Measurements from ENCODE around the gene ARPC4.
"Not testable (repeated sequence)": the region's sequence is repeated elsewhere in the genome, so short reads cannot be mapped to it uniquely, and the experiment has no call there.

Gene ARPC4

DNA sequence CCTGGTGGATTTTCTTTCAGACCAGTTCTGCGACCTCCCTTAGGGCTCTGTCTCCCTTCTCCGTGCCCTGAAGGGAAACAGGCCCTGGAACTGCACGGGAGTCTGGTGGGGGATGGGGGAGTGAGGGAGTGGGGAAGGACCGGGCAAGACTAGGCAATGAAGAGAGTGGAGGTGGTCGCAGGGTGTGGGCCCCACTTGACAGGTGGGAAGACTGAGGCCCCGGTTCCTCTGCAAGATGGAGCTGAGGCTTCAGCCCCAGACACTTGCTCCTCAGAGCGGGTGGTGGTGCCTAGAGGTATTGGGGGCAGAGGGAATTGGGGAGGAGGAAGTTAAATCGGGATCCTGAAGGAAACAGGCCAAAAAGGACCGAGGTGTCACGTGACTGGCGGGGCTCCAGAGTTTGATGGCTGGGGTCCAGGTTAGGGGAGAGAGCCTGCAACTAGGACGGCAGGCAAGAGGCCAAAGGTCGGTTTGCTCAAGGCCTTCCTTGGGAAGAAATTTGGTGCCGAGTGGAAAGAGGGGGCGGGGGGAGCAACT is 22.5 kb upstream of the ARPC4 start:
- no peak for DNase-seq

DNA sequence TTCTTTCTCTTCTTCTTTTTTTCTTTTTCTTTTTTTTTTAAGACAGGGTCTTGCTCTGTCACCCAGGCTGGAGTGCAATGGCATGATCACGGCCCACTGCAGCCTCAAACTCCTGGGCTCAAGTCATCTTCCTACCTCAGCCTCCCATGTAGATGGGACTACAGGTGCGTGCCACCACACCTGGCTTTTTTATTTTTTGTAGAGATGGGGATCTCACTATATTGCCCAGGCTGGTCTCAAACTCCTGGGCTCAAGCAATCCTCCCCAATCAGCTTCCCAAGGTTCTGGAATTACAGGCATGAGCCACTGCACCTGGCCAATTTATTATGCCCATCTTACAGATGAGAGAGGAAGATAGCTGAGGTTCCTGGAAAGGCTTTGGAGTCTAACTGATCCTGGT is 21.9 kb upstream of the ARPC4 start:
- DNase-seq, result not testable (repeated sequence)

DNA sequence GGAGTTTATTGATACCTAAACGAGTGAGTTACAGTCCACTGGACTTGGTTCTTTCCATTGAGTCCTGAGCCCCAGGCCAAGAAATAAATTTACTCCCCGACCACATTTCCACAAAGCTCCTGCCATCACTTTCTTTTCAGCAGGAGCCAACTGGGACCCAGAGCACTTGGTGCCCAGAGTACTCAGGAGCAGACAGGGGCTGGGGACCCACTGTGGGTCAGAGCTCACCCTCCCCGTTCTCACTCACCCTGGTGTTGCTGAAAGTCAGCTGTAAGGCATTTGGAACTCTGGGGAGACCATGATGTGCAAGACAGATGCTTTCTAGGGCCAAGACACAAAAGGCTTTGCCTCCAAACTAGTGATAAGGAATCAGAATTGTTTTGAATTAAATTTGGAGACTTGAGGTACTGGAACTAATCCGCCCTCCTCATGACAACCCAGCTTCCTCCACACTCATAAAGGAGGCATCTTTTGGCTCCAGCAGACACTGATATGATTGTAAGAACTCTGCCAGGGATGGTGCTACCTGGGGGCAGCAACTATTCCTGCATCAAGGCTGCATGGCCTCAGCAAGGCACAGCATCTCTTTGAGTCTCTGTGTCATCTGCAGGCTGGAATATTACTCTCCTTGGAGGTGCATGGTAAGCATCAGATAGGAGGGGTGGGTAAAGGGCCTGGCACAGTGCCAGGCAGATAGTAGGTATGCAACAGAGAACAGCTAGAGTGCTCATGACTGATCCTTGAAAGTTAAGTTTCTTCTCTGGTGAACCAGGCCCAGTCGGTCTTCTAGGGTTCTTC is 15.8 kb upstream of the ARPC4 start:
- DNase-seq, result no peak

DNA sequence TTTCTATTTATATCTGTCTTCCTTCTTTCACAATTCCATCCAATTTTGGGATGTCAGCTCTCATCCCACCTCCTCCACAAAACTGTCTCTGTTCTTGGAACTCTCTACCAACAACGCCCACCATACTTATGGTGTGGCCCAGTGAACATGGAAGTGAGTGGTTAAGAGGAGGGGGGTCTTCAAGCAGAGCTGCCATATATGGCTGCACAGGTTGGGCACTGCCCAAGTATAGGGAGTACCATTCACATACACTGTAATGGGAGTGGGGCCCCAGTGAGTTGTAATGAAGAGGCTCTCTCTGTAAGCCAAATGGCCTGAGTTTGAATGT is 15.2 kb upstream of the ARPC4 start:
- no peak for DNase-seq

DNA sequence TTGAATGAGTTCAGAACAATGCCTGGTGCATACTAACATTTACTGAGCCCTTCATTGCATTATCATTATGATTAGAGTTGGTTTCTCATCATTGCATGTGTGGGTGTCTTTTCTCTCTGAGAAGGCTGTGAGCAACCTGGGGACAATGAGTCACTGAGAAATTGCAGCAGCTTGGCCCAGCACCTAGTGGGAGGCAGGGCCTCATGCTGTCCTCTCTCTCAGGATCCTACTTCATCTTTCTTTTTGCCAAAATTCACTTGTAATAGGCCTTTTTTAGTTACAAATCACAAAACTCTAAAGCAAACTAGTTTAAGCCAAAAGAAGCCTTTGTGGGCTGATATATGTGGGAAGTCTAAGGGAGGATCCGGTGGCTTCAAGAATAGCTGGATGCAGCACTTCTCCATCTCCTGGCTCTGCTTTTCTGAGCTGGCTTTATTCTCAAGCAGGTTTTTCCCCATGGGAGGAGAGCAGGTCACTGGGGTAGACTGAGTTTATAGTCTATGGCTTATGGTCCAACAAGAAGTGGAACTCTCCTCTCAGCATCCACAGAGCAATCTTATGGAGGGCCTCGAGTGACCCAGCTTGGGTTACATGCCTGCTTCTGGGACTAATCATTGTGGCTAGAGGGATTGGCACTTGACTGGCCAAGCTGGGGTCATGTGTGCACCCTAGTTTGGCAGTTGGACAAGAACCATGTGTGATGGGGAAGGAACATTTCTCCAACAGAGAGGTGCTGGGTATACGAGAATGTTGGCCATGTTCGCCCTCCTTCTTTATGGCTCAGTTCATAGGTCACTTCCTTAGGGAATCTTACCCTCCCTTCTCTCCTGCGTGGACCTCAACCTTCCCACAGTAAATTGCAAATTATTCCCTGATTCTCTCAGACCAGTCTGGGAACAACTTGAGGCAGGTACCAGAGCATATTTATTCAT is 14.5 kb upstream of the ARPC4 start:
- DNase-seq, result no peak

- peak; percentile 19 for DNase-seq
These were observed 13.7 kb upstream of the ARPC4 start for GRCh38 chr3:9779075-9779593.

DNA sequence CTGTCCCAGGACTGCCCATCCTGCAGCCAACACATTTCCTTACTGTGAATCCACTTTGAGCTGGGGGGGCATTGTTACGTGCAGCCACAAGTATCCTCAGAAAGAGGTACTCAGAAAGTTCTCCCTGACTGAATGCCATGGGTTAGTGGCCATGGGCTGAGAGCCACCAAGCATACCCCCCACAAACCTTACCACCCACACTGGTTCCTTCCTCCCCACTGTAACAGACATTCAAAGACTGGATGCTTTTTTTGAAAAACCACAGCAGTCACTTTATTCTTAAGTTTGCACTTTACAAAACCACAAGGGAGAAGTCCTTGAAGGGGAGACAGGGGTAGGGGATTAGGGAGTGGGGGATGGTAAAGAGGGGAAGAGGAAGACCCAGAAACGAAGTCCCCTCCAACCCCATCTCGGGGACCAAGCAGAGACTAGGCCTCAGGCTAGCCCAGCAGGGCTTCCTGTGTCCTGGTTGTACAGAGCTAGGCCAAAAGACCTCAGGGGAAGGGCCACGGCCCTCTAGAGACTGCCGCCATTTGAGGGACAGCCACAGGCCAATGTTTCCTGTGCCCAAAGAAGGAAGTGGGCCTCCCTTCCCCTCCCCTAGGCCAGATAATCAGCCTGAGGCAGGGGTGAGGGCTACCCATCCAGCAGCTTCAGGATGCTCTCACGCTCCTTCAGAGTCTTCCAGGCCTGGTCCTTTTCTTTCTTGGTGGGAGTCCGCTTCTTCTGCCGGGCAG is 13.0 kb upstream of the ARPC4 start:
- peak; percentile 98 for DNase-seq

GRCh38 chr3:9780458-9780812 is 12.4 kb upstream of the ARPC4 start:
- DNase-seq, result peak; percentile 71

DNA sequence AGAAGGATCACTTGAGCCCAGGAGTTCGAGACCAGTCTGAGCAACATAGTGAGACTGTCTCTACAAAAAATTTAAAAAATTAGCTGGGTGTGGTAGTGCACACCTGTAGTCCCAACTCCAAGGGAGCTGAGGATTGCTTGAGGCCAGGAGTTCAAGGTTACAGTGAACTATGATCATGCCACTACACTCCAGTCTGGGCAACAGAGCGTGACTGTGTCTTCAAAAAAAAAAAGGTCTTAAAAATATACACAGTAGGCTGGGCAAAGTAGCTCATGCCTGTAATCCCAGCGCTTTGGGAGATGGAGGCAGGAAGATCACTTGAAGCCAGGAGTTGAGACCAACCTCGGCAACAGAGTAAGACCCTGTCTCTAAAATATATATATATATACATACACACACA is 12.0 kb upstream of the ARPC4 start:
- DNase-seq, result peak; percentile 16

DNA sequence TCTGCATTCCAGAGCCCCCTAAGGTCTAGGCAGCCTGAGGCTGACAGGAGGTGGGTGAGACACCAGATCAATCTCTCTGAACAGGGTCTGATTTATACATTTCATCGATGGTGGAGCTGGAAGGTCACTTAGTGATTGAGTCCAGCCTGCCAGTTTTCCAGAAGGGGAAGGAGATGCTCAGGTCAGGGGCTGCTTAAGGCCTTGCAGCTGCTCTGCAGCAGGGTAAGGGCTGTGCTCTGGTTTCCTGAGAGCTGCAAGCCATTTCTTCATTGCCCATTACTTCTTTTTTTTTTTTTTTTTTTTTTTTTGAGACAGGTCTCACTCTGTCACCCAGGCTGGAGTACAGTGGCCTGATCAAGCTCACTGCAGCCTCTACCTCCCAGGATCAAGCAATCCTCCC is 11.3 kb upstream of the ARPC4 start:
- peak; percentile 68 for DNase-seq

GRCh38 chr3:9781978-9782603 is 10.8 kb upstream of the ARPC4 start:
- no peak for DNase-seq

- peak; percentile 49 for DNase-seq
These were observed 10.1 kb upstream of the ARPC4 start for GRCh38 chr3:9782770-9783169.

DNA sequence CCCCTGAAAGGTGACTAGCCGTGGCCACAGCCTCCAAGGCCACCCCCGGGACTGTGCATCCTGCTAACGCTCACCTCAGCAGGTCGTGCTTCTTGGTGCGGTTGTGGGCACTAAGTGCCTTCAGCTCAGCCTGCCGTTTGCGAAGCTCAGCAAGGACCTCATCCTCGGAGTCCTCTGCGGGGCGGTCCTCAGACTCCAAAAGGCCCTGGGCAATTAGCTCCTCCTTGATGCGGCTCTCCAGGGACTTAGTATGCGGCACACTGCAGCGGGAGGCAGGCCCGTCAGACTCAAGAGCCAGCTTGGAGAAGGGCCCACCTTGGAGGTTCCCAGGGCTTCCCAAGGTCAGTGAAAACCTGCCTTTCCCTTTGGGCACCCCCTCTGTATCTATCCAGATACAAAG is 8.9 kb upstream of the ARPC4 start:
- no peak for DNase-seq

DNA sequence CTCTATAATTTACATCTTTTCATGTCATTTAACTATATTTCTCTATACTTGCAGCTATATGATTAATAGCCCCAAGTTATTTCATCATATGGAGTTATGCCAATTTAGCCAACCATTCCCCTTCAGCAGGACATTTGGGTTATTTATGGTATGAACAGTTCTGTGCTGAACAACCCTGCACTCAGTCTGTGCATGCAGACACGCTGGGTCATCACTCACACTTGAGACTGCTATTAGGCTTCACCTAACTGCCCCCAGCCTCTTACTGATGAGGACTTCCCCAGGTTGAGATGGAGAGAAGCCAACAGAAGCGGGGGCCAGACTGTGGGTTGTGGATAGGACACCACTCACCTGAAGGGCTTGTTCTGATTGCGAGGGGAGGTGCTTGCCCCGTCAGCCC is 7.9 kb upstream of the ARPC4 start:
- DNase-seq, result no peak

DNA sequence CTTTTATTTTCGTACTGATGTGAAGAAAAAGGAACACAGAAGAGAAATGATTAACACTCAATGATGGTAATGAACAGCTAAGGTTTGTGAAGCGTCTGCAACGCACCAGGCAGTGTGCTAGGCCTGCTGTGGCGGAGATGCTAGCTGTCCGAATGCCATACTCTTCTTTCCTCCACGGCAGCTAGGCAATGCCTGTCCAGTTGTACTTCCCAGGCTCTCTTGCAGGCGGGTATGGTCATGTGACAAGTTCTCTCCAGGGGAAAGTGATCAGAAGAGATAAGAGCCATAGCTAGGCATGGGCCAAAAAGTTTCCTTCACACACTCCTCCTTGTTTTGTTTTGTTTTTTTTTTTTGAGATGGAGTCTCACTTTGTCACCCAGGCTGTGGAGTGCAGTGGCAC is 7.3 kb upstream of the ARPC4 start:
- peak; percentile 41 for DNase-seq

DNA sequence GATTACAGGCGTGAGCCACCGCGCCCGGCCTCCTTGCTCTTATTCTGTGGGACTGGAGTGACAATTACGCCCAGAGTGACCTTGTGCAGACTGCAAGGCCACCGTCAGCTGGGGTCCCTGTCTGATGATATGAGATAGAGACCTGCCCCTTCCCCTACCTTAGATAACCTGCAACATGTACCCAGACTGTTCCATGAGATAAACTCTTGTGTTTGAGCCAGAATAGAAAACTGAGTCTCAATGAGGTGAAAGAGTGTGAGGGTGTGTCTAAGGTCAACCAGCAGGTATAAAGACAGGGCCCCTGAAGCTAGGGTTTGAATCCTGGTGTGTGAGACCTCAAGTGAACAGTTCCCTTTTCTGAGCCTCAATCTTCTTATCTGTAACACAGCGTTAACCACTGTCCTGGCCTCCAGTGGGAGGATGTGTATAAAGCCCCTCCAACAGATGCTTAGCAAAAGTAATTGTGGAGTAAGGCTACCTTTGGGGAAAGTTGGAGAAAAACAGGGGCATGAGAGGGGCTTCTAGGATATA is 6.6 kb upstream of the ARPC4 start:
- peak; percentile 16 for DNase-seq

GRCh38 chr3:9786825-9787669 is 5.8 kb upstream of the ARPC4 start:
- DNase-seq, result no peak

DNA sequence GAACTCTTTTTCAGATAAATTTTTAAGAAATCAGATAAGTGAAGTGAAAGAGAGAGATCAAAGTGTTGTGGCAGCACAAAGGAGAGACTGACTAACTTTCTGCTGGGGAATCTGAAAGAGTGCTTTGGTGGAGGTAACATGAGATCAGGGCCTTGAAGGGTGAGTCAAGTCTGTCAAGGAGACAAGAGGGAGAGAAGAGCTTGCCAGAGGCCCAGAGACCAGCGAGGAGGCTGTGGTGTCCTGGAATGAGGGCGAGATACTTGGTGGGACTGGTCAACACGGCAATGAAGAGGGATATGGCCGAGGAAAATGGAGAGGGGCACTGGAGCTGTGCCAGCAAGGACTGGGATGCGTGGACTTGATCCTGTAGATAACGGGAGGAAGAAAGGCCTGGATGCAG is 5.2 kb upstream of the ARPC4 start:
- DNase-seq, result no peak

GRCh38 chr3:9791127-9791526 is 1.8 kb upstream of the ARPC4 start:
- no peak for DNase-seq

GRCh38 chr3:9791790-9792404 is 985 bp upstream of the ARPC4 start:
- DNase-seq, result no peak
